Upper lobe of right lung (tissue), 1 donor: Measurements from ENCODE around the gene HOXB5. TPM values are rescaled to one million over a fixed set of nuclear protein-coding genes. Genes with fewer than 3 reads are reported as not detected.

ENCODE experiments used
- ATAC-seq: fragments of 200-7000 bp; cut with Tn5 transposase; one replicate; pipeline ENCODE4 v1.9.1; 2020; ENCODE audit warnings: mild to moderate bottlenecking, moderate library complexity
- DNase-seq: peaks from one replicate; pipeline ENCODE4 v3.0.0-alpha.2; 2020
- H3K27ac ChIP-seq: fragments of 200-600 bp; one replicate; pipeline ENCODE4 v1.8.0; 2022
- H3K27me3 ChIP-seq: fragments of 200-600 bp; one replicate; pipeline ENCODE4 v1.8.0; 2022; ENCODE audit warnings: mild to moderate bottlenecking
- H3K36me3 ChIP-seq: fragments of 200-600 bp; one replicate; pipeline ENCODE4 v1.8.0; 2022
- H3K4me1 ChIP-seq: fragments of 200-600 bp; one replicate; pipeline ENCODE4 v1.8.0; 2022
- H3K4me3 ChIP-seq: fragments of 200-600 bp; one replicate; pipeline ENCODE4 v1.8.0; 2022; ENCODE audit warnings: mild to moderate bottlenecking
- H3K9me3 ChIP-seq: fragments of 200-600 bp; one replicate; pipeline ENCODE4 v1.8.0; 2022
- intact Hi-C: fragments of 100-400 bp; cut with DNase I; formaldehyde crosslinking; loops from one replicate; pipeline ENCODE4 v1.11.0; 2022
- total RNA-seq: library from RNA; stranded (reverse); fragmentation: NEBNext Ultra II Directional; extraction: Animal tissue kit (Norgen Biotek cat#: 25700); gene quantifications from one replicate; pipeline ENCODE4 v1.2.1, GENCODE V29; 2021
- TF ChIP-seq, protein P1 (sequence below): fragments of 200-600 bp; IDR thresholded peaks from one replicate; pipeline ENCODE4 v1.8.0; 2022; ENCODE audit warnings: antibody characterized with exemption
- donor health status: DM: no; HTN: yes; CAD: no; lungs with severe emphysema.

HOXB5 gene
- total RNA-seq, 1 donor from 2014 or later: 4.4 TPM

DNA sequence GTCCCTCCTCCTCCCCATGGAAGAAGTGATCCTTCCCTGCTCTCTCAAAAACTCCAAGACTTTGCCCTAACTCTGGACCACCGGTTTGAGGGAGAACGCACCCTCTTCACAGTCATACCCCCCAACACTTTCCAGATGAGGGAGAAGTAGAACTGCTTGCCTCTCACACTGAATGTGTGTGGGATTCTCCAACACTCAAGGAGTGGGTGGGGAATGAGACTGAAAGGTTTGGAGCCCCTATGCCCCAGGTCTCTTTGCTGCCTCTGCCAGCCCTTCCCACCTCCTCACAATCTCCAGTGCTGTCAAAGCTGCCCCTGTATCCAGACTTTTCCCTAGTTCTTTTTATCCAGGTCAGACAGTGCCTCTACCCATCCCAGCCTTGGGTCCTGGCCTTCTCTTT lies 26.9 kb downstream of the HOXB5 start:
- intact Hi-C loops: no loop called here
- ATAC-seq (no peak), DNase-seq (no peak)
- Histone ChIP-seq H3K36me3 (no peaks in the 10 kb centered on the region), H3K27me3 (peaks cover 60% of the 10 kb centered on the region), H3K4me1 (peaks cover 17% of the 10 kb centered on the region), H3K27ac (peak overlapping the region; percentile 9), H3K4me3 (no peak overlapping the region), H3K9me3 (no peaks in the 10 kb centered on the region)
- TF ChIP-seq, protein P1, sequence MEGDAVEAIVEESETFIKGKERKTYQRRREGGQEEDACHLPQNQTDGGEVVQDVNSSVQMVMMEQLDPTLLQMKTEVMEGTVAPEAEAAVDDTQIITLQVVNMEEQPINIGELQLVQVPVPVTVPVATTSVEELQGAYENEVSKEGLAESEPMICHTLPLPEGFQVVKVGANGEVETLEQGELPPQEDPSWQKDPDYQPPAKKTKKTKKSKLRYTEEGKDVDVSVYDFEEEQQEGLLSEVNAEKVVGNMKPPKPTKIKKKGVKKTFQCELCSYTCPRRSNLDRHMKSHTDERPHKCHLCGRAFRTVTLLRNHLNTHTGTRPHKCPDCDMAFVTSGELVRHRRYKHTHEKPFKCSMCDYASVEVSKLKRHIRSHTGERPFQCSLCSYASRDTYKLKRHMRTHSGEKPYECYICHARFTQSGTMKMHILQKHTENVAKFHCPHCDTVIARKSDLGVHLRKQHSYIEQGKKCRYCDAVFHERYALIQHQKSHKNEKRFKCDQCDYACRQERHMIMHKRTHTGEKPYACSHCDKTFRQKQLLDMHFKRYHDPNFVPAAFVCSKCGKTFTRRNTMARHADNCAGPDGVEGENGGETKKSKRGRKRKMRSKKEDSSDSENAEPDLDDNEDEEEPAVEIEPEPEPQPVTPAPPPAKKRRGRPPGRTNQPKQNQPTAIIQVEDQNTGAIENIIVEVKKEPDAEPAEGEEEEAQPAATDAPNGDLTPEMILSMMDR: no peak

DNA sequence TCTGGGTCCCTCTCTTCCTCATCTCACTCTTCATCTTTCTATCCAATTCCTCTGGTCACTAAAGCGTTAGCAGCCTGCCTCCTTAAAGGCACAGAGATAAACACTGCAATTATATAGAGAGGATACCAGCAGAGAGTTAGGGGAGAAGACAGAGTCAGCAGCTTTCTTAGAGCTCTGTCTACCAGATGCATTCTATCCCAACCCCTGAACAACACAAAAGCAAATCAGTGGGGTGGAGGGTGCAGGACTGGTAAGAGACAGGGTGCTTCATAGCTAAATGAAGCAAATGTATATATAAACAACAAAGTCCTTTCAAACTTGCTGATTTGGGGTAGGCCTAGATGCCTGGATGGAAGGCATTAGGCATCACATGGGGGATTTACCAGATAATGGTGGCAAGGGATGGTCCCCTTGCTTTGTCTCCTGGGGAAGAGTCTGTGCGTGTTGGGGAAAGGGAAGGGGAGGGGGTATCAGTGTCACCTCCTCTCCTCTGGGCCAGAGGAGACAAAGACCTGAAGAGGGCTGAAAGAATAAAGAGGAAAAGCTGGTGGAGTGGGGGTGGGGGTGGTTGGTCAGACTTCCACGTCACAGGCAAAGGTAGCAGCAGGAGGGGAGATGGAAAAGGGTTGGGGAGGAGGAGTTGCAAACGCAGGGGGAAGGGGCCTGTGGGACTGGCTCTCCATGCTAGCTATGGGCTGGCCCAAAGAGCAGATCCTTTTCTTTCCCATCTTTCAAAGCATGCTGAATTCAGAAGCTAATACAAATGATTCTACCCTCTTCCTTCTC lies 27.5 kb downstream of the HOXB5 start:
- peaks cover 55% of the 10 kb centered on the region for H3K27me3 ChIP-seq

DNA sequence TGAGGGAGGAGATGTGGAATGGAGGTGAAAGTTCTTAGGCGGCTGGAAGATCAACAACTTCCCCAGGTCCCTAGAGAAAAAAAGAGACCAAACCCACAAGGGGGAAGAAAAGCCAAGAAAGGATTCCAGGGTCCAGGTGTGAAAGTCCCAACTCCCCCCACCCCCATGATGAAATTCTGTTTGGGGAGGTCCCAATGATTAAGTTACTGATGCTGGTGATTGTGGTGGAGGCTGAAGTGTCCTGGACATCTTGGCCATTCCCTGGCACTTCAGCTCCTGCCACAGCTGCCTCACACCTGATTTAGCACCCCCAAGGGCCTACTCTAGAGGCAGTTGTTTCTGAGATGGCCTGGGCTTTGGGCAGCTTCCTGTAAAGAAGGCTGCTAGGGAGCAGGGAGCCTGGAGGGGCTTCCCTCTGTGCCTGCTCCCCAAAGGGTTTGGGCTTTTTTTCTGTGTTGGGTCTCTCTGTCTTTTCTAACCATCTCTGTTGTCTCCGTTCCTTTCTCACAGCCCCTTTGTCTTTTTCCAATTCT lies 28.5 kb downstream of the HOXB5 start:
- TF ChIP-seq, protein P1: no peak
- no peak for ATAC-seq
- no peaks in the 10 kb centered on the region for H3K9me3 ChIP-seq
- H3K27me3 ChIP-seq: peaks cover 49% of the 10 kb centered on the region
- H3K27ac ChIP-seq: peak overlapping the region; percentile 59
- no peaks in the 10 kb centered on the region for H3K36me3 ChIP-seq
- intact Hi-C loops: no loop called here
- peaks cover 17% of the 10 kb centered on the region for H3K4me1 ChIP-seq
- H3K4me3 ChIP-seq: peak overlapping the region; percentile 35
- DNase-seq: no peak

More for the DNA sequence above, 27.5 kb downstream of the HOXB5 start:
- peaks cover 17% of the 10 kb centered on the region for H3K4me1 ChIP-seq
- H3K9me3 ChIP-seq: no peaks in the 10 kb centered on the region
- DNase-seq (no peak), ATAC-seq (no peak)
- no peak overlapping the region for H3K27ac ChIP-seq
- TF ChIP-seq, protein P1: no peak
- intact Hi-C loops: no loop called here
- no peaks in the 10 kb centered on the region for H3K36me3 ChIP-seq
- no peak overlapping the region for H3K4me3 ChIP-seq

DNA sequence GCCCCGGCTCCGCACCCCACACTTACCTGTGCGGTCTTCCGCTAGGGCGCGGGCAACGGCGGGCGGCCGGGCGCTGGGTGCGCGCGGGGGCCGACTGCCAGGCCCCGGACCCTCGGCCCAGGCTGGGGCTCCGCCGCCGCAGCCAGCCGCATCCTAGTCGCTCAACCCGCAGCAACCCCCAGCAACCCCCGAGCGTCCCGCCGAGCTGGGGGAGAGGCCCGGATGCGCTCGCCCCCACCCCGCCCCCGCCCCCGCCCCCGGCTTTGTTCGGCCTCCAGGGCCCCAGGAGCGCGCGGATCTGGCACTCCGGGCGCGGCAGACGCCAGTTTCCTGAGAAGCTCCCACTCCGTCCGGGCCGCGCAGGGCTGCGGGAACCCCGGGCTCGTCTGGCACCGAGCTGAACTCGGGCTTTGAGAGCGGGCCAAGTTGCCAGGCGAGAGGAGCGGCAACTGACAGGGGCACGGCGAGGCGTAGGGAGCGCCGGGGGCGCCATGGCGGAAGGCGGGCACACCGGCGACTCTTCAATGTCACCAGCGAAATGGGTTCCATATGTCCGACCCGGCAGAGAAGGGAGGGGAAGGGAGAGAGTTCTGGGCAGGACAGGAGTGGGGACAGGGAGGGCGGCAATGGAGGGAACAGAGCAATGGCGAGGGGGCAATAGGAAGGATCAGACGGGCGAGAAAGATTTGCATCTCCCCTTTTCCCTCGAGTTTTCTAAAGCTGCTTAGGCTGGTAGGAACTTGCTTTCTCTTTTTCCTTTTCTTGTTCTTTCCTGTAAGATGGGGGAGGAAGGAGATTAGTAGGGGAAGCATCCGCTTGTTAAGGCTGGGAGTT lies 29.2 kb downstream of the HOXB5 start:
- Histone ChIP-seq H3K27ac (peak overlapping the region; percentile 59), H3K9me3 (no peaks in the 10 kb centered on the region), H3K36me3 (no peaks in the 10 kb centered on the region), H3K27me3 (peaks cover 48% of the 10 kb centered on the region), H3K4me3 (peak overlapping the region; percentile 35), H3K4me1 (peaks cover 17% of the 10 kb centered on the region)
- ATAC-seq: no peak
- no peak for DNase-seq
- TF ChIP-seq, protein P1: no peak
- intact Hi-C loops: no loop called here

DNA sequence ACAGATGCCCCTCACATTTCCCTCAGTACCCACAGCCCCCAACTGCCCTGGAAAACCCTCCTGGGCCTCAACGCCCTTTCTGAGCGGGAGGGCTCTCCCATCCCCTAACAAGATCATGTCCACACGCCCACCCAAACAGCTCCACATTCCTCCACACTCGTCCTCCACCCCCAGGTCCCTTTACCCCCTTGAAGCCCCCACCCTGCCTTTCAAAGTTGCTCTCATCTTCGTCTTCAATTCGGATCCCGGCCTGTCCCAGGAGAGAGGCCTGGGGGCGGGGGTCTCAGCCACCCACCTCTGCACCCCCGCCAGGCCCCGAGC lies 29.8 kb downstream of the HOXB5 start:
- peak overlapping the region; percentile 59 for H3K27ac ChIP-seq
- intact Hi-C loops: no loop called here
- H3K27me3 ChIP-seq: peaks cover 42% of the 10 kb centered on the region
- no peaks in the 10 kb centered on the region for H3K36me3 ChIP-seq
- DNase-seq (no peak), ATAC-seq (no peak)
- H3K4me3 ChIP-seq: peak overlapping the region; percentile 35
- TF ChIP-seq, protein P1: no peak
- H3K9me3 ChIP-seq: no peaks in the 10 kb centered on the region
- peaks cover 17% of the 10 kb centered on the region for H3K4me1 ChIP-seq
